Measurements from ENCODE around the gene GDI1.

The GDI1 gene

GRCh38 chrX:154465601-154466000 lies 28.6 kb downstream of the GDI1 start:
- ChIA-PET CTCF (interaction anchor here (0.6 kb wide), 1 partner anchor 10 kb away, joined by 3 read pairs; no protein-coding TSS in a partner anchor), POLR2A (interaction anchor here (0.9 kb wide), 1 partner anchor 13 kb away, joined by 4 read pairs; no protein-coding TSS in a partner anchor)
- H3K9me3 ChIP-seq (ENCODE audit: control insufficient read depth, insufficient read depth, low read depth, low read length), result no peaks in the 10 kb centered on the region
- no peak overlapping the region for H3K4me3 ChIP-seq (ENCODE audit: low read depth, low read length)
- H3K36me3 ChIP-seq (ENCODE audit: control insufficient read depth in 2 of 2, insufficient read depth in 1 of 2, low read length in 2 of 2), result peaks cover 0 to 97% of the 10 kb centered on the region in 2 experiments; a peak in 1 of 3 replicates
- H3K4me1 ChIP-seq (ENCODE audit: control insufficient read depth, insufficient read depth, low read length), result no peaks in the 10 kb centered on the region
- TF ChIP-seq ZBTB8A (tag by site-specific recombination; IDR thresholded peaks at IDR 0.05), result no peak
- TF ChIP-seq ZNF274 (IDR thresholded peaks at IDR 0.05; ENCODE audit: low read length), result no peak
- no peak for TF ChIP-seq ZNF274 (tag by site-specific recombination; IDR thresholded peaks at IDR 0.05; ENCODE audit: borderline replicate concordance)
- no peak overlapping the region for H3K27ac ChIP-seq (ENCODE audit: extremely low read depth, low read depth, low read length)

- H3K27ac ChIP-seq (ENCODE audit: extremely low read depth, low read depth, low read length), result no peak overlapping the region
- ChIA-PET CTCF (no interaction called here), POLR2A (interaction anchor here (0.9 kb wide), 1 partner anchor 13 kb away, joined by 4 read pairs; no protein-coding TSS in a partner anchor)
- no peak overlapping the region for H3K4me3 ChIP-seq (ENCODE audit: low read depth, low read length)
- no peaks in the 10 kb centered on the region for H3K9me3 ChIP-seq (ENCODE audit: control insufficient read depth, insufficient read depth, low read depth, low read length)
- H3K4me1 ChIP-seq (ENCODE audit: control insufficient read depth, insufficient read depth, low read length), result no peaks in the 10 kb centered on the region
- TF ChIP-seq, protein P1, sequence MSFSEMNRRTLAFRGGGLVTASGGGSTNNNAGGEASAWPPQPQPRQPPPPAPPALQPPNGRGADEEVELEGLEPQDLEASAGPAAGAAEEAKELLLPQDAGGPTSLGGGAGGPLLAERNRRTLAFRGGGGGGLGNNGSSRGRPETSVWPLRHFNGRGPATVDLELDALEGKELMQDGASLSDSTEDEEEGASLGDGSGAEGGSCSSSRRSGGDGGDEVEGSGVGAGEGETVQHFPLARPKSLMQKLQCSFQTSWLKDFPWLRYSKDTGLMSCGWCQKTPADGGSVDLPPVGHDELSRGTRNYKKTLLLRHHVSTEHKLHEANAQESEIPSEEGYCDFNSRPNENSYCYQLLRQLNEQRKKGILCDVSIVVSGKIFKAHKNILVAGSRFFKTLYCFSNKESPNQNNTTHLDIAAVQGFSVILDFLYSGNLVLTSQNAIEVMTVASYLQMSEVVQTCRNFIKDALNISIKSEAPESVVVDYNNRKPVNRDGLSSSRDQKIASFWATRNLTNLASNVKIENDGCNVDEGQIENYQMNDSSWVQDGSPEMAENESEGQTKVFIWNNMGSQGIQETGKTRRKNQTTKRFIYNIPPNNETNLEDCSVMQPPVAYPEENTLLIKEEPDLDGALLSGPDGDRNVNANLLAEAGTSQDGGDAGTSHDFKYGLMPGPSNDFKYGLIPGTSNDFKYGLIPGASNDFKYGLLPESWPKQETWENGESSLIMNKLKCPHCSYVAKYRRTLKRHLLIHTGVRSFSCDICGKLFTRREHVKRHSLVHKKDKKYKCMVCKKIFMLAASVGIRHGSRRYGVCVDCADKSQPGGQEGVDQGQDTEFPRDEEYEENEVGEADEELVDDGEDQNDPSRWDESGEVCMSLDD (tag by site-specific recombination; IDR thresholded peaks at IDR 0.05), result no peak
- peaks cover 0 to 97% of the 10 kb centered on the region in 2 experiments; a peak in 1 of 3 replicates for H3K36me3 ChIP-seq (ENCODE audit: control insufficient read depth in 2 of 2, insufficient read depth in 1 of 2, low read length in 2 of 2)
These were observed 29.1 kb downstream of the GDI1 start for GRCh38 chrX:154466036-154466435.

- Histone ChIP-seq H3K27ac (ENCODE audit: extremely low read depth, low read depth, low read length) (no peak overlapping the region), H3K9me3 (ENCODE audit: control insufficient read depth, insufficient read depth, low read depth, low read length) (no peaks in the 10 kb centered on the region), H3K4me3 (ENCODE audit: low read depth, low read length) (no peak overlapping the region), H3K4me1 (ENCODE audit: control insufficient read depth, insufficient read depth, low read length) (no peaks in the 10 kb centered on the region), H3K36me3 (ENCODE audit: control insufficient read depth in 2 of 2, insufficient read depth in 1 of 2, low read length in 2 of 2) (peaks cover 0 to 97% of the 10 kb centered on the region in 2 experiments; a peak in 1 of 3 replicates)
- ChIA-PET POLR2A (interaction anchor here (0.6 kb wide), 1 partner anchor 24 kb away, joined by 3 read pairs; no protein-coding TSS in a partner anchor), CTCF (no interaction called here)
- no peak for TF ChIP-seq ZNF416 (tag by site-specific recombination; IDR thresholded peaks at IDR 0.05)
- no peak for TF ChIP-seq GLIS2 (tag by site-specific recombination; IDR thresholded peaks at IDR 0.05)
- no peak for TF ChIP-seq ZNF48 (tag by site-specific recombination; IDR thresholded peaks at IDR 0.05)
- TF ChIP-seq ZNF266 (tag by site-specific recombination; IDR thresholded peaks at IDR 0.05; ENCODE audit: low read depth), result no peak
- no peak for TF ChIP-seq ZNF600 (tag by site-specific recombination; IDR thresholded peaks at IDR 0.05)
These were observed 30.0 kb downstream of the GDI1 start for GRCh38 chrX:154466907-154467306.

DNA sequence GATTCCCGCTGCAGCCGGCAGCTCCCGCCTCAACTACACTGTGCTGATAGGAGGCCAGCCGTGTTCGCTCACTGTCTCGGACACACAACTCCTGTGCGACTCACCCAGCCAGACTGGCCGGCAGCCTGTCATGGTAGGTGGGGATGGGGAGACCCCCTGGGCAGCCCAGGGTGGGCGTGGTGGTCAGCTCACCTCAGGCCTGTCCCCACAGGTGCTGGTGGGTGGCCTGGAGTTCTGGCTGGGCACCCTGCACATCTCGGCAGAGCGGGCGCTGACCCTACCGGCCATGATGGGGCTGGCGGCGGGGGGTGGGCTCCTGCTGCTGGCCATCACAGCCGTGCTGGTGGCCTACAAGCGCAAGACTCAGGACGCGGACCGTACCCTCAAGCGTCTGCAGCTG lies 30.6 kb downstream of the GDI1 start:
- Histone ChIP-seq H3K9me3 (ENCODE audit: control insufficient read depth, insufficient read depth, low read depth, low read length) (no peaks in the 10 kb centered on the region), H3K4me3 (ENCODE audit: low read depth, low read length) (no peak overlapping the region), H3K27ac (ENCODE audit: extremely low read depth, low read depth, low read length) (no peak overlapping the region), H3K36me3 (ENCODE audit: control insufficient read depth in 2 of 2, insufficient read depth in 1 of 2, low read length in 2 of 2) (peaks cover 0 to 97% of the 10 kb centered on the region in 2 experiments; a peak in 1 of 3 replicates), H3K4me1 (ENCODE audit: control insufficient read depth, insufficient read depth, low read length) (no peaks in the 10 kb centered on the region)
- TF ChIP-seq ZNF184 (tag by site-specific recombination; IDR thresholded peaks at IDR 0.05), result no peak
- no peak for TF ChIP-seq ZNF2 (tag by site-specific recombination; IDR thresholded peaks at IDR 0.05)
- TF ChIP-seq ZNF37A (tag by site-specific recombination; IDR thresholded peaks at IDR 0.05), result no peak
- no peak for TF ChIP-seq ZNF48 (tag by site-specific recombination; IDR thresholded peaks at IDR 0.05)
- TF ChIP-seq, protein P2, sequence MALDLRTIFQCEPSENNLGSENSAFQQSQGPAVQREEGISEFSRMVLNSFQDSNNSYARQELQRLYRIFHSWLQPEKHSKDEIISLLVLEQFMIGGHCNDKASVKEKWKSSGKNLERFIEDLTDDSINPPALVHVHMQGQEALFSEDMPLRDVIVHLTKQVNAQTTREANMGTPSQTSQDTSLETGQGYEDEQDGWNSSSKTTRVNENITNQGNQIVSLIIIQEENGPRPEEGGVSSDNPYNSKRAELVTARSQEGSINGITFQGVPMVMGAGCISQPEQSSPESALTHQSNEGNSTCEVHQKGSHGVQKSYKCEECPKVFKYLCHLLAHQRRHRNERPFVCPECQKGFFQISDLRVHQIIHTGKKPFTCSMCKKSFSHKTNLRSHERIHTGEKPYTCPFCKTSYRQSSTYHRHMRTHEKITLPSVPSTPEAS (tag by site-specific recombination; IDR thresholded peaks at IDR 0.05), result no peak
- no peak for TF ChIP-seq YY2 (tag by site-specific recombination; IDR thresholded peaks at IDR 0.05)
- TF ChIP-seq PATZ1 (tag by site-specific recombination; IDR thresholded peaks at IDR 0.05), result no peak
- no peak for TF ChIP-seq BCL11B (tag by site-specific recombination; IDR thresholded peaks at IDR 0.05; ENCODE audit: low read depth)
- TF ChIP-seq ZNF132 (tag by site-specific recombination; IDR thresholded peaks at IDR 0.05; ENCODE audit: borderline replicate concordance), result no peak
- TF ChIP-seq ZNF548 (tag by site-specific recombination; IDR thresholded peaks at IDR 0.05), result no peak
- no peak for TF ChIP-seq REPIN1 (tag by site-specific recombination; IDR thresholded peaks at IDR 0.05; ENCODE audit: low read depth)
- no peak for TF ChIP-seq ZNF146 (tag by site-specific recombination; IDR thresholded peaks at IDR 0.05)
- TF ChIP-seq GLIS1 (tag by site-specific recombination; IDR thresholded peaks at IDR 0.05), result no peak
- POLR2A ChIA-PET, result interaction anchor here (1.5 kb wide), 1 partner anchor 8 kb away, joined by 4 read pairs; no protein-coding TSS in a partner anchor
- CTCF ChIA-PET, result interaction anchor here (0.5 kb wide), 1 partner anchor 522 kb away, joined by 4 read pairs; no protein-coding TSS in a partner anchor

Measured in HEK293 (cell line).